ENCODE data around the gene RAPH1. TPM values are rescaled to one million over a fixed set of nuclear protein-coding genes. Genes with fewer than 3 reads are reported as not detected.

Gene RAPH1
- total and polyA plus RNA-seq, 5 donors: 4.2 to 32.2 (median 21.4) TPM

DNA sequence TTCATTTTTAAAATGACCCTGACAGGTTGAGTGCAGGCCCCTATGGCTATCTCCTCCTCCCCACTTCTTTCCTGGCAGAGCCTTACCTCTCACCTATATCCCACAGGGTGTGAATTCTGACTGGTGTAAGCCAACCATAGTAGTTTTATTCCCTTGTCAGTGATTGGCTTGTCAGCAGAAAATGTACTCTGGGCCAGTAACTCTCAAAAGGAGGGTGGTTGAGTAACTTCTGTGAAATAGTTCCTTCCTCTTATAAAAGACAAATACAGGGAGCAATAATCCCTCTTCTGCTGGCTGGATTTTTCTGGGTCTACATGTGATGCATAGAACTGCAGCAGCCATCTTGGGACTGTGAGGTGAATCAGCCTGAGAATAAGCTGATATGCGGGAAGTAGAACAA is 83.4 kb downstream of the RAPH1 start:
- Histone ChIP-seq H3K4me3 (ENCODE audit: low read length) (no peak overlapping the region), H3K9me3 (ENCODE audit: control insufficient read depth, low read length) (no peaks in the 10 kb centered on the region), H3K4me1 (ENCODE audit: control insufficient read depth, insufficient read depth, low read length) (no peaks in the 10 kb centered on the region), H3K27me3 (ENCODE audit: control insufficient read depth, insufficient read depth) (no peaks in the 10 kb centered on the region), H3K27ac (ENCODE audit: low read length) (no peak overlapping the region)
- no peak for DNase-seq
- intact Hi-C loops (cut with DNase I): loop anchor here in 1 of 4 donors (10.0 kb wide), 1 partner anchor 227 kb away; no protein-coding TSS in a partner anchor
- ATAC-seq: peak in 1 of 2 donors; percentile 27
- 89% methylated on average over 1 of the region's 1 CpG for WGBS

DNA sequence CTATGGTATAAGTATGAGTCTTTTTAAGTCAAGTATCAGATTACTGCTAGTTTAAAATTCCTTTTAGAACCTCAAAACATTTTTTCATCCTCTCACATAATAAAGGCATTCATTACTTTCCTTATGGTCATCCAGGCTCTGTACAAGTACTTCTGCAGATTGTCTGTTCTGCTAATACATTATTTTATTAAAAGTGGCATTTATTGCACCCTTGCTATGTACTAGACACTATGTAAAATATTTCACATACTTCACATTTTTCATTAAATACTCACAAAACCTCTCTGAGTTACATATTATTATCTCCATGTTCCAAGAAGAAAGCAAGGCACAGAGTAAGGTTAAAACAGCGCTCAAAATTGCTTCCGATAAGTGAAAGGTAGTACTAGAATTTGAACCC is 84.1 kb downstream of the RAPH1 start:
- ATAC-seq: no peak
- WGBS: 96% methylated on average over 2 of the region's 2 CpGs
- no peak overlapping the region for H3K27ac ChIP-seq (ENCODE audit: low read length)
- H3K9me3 ChIP-seq (ENCODE audit: control insufficient read depth, low read length): no peaks in the 10 kb centered on the region
- no peak for DNase-seq
- intact Hi-C loops (cut with DNase I): loop anchor here in 1 of 4 donors (10.0 kb wide), 1 partner anchor 226 kb away; no protein-coding TSS in a partner anchor
- no peak overlapping the region for H3K4me3 ChIP-seq (ENCODE audit: low read length)
- H3K27me3 ChIP-seq (ENCODE audit: control insufficient read depth, insufficient read depth): no peaks in the 10 kb centered on the region
- H3K4me1 ChIP-seq (ENCODE audit: control insufficient read depth, insufficient read depth, low read length): no peaks in the 10 kb centered on the region

DNA sequence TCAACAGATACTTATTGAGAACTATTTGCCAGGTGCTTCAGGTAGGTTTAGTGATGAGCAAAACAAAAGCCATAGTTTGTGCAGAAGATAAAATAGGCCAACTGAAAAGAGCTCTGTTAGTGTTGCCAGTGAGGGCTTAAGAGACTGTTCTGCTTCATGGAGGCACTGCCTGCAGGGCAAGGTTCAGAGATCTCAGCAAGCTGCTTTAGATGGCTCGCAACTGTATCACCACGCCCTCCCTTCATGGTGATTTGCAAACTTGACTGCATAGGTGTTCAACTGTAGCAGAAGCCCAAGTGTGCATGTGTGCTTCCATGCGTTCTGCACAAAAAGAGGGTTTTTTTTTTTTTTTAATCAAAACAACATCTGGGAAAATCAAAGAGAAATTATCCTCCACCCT is 84.5 kb downstream of the RAPH1 start:
- ATAC-seq: no peak
- 92% methylated on average over 3 of the region's 3 CpGs for WGBS
- H3K27me3 ChIP-seq (ENCODE audit: control insufficient read depth, insufficient read depth): no peaks in the 10 kb centered on the region
- intact Hi-C loops (cut with DNase I): loop anchor here in 1 of 4 donors (10.0 kb wide), 1 partner anchor 226 kb away; no protein-coding TSS in a partner anchor
- no peak overlapping the region for H3K4me3 ChIP-seq (ENCODE audit: low read length)
- H3K27ac ChIP-seq (ENCODE audit: low read length): no peak overlapping the region
- no peaks in the 10 kb centered on the region for H3K9me3 ChIP-seq (ENCODE audit: control insufficient read depth, low read length)
- no peaks in the 10 kb centered on the region for H3K4me1 ChIP-seq (ENCODE audit: control insufficient read depth, insufficient read depth, low read length)
- DNase-seq: no peak

DNA sequence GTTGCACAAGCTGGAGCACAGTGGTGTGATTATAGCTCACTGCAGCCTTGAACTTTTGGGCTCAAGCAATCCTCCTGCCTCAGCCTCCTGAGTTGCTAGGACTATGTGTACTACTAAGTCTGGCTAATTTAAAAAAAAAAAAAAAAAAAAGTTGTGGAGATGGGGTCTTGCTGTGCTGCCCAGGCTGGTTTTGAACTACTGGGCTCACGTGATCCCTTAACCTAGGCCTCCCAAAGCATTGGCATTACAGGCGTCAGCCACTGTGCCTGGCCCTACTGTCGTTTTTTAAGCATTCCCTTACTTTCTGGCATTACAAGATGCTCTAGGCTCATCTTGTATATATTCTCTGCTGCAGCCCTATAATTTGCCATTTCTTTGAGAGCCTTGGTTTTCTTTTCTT is 88.3 kb downstream of the RAPH1 start:
- DNase-seq: no peak
- Histone ChIP-seq H3K27ac (ENCODE audit: low read length) (no peak overlapping the region), H3K9me3 (ENCODE audit: control insufficient read depth, low read length) (no peaks in the 10 kb centered on the region), H3K4me3 (ENCODE audit: low read length) (no peak overlapping the region), H3K4me1 (ENCODE audit: control insufficient read depth, insufficient read depth, low read length) (no peaks in the 10 kb centered on the region), H3K27me3 (ENCODE audit: control insufficient read depth, insufficient read depth) (no peaks in the 10 kb centered on the region)
- WGBS: 97% methylated on average over 3 of the region's 3 CpGs
- ATAC-seq: no peak
- intact Hi-C loops (cut with DNase I): no loop called here

DNA sequence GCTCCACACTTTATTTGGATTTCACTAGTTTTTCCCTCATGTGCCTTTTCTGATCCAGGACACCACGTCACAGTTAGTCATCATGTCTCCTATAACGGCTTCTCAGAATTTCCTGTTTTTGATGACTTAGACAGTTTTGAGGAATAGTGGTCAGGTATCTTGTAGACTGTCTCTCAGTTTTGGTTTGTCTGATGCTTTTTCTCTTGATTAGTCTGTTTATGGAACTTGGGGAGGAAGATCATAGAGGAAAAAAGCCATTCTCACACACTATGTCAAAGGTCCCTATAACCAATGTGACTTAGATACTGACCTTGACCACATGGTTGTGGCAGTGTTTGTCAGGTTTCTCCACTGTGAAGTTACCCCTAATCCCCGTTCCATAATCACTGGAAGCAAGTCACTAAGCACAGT is 89.0 kb downstream of the RAPH1 start:
- no peaks in the 10 kb centered on the region for H3K4me1 ChIP-seq (ENCODE audit: control insufficient read depth, insufficient read depth, low read length)
- ATAC-seq (no peak), DNase-seq (no peak)
- intact Hi-C loops (cut with DNase I): no loop called here
- H3K9me3 ChIP-seq (ENCODE audit: control insufficient read depth, low read length): no peaks in the 10 kb centered on the region
- 76% methylated on average over 3 of the region's 3 CpGs for WGBS
- H3K4me3 ChIP-seq (ENCODE audit: low read length): no peak overlapping the region
- no peaks in the 10 kb centered on the region for H3K27me3 ChIP-seq (ENCODE audit: control insufficient read depth, insufficient read depth)
- H3K27ac ChIP-seq (ENCODE audit: low read length): no peak overlapping the region

DNA sequence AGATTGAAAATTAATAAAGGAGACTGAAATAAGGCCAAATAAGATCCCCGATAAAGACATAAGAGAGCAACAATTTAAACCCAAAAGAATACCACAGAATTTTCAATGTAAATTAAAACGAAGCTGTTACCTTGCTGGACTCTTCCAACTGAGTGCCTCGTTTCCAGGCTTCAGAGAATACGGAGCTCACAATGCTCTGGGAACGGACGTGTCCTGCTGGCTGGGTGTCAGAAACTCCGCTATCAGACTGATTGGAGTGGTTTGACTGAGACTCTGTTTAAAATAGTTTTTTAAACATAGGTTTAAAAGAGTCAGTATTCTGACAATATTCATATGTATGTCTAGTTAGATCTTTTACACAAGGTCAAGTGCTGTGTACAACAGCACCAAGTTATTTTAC is 90.4 kb downstream of the RAPH1 start:
- peak; percentile 33 to 79 (median 61) for DNase-seq
- intact Hi-C loops (cut with DNase I): no loop called here
- Histone ChIP-seq H3K27me3 (ENCODE audit: control insufficient read depth, insufficient read depth) (no peaks in the 10 kb centered on the region), H3K27ac (ENCODE audit: low read length) (no peak overlapping the region), H3K9me3 (ENCODE audit: control insufficient read depth, low read length) (no peaks in the 10 kb centered on the region), H3K4me1 (ENCODE audit: control insufficient read depth, insufficient read depth, low read length) (no peaks in the 10 kb centered on the region), H3K4me3 (ENCODE audit: low read length) (no peak overlapping the region)
- WGBS: 27% methylated on average over 7 of the region's 7 CpGs
- peak; percentile 68 to 71 for ATAC-seq

DNA sequence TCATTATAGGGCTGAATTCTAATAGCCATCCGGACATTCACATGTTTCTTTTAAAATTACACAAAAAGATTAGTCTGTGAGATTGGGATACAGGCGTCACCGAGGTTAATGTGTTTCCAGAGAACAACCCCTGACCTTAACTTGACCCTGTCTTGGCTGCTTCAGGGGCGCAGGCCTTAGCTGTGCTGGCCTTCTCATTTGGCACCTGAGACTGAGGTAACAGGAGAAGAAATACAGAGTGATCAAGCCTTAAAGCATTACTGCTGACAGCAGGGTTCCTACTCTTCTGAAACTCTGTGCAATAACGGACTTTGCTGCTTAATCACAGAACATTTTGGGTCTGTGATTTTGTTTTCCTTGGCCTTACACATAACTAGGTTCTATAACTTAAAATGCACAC is 92.6 kb downstream of the RAPH1 start:
- Histone ChIP-seq H3K4me1 (ENCODE audit: control insufficient read depth, insufficient read depth, low read length) (no peaks in the 10 kb centered on the region), H3K27ac (ENCODE audit: low read length) (no peak overlapping the region), H3K9me3 (ENCODE audit: control insufficient read depth, low read length) (no peaks in the 10 kb centered on the region), H3K4me3 (ENCODE audit: low read length) (no peak overlapping the region), H3K27me3 (ENCODE audit: control insufficient read depth, insufficient read depth) (no peaks in the 10 kb centered on the region)
- 57% methylated on average over 5 of the region's 5 CpGs for WGBS
- DNase-seq (no peak), ATAC-seq (peak in 1 of 2 donors; percentile 30)
- intact Hi-C loops (cut with DNase I): no loop called here

DNA sequence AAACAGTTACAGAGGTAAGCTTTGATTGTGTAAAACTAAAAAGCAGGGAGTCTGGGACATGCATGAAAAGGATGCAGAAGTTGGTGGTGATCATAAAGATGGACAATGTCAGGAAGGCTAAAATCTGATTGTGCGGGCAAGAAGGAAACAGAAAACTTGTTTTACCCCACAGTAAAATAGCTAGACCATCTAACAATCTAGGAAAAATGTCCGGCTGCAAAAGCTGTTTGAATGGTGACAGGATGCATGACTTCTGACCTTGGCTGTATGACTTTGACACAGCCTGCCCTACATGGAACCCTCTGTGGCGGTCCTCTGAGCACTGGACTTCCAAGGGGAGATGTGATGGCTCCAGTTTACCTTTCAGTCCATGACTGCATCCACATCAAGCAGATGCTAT is 93.6 kb downstream of the RAPH1 start:
- intact Hi-C loops (cut with DNase I): no loop called here
- DNase-seq (no peak), ATAC-seq (peak in 1 of 2 donors; percentile 22)
- Histone ChIP-seq H3K27ac (ENCODE audit: low read length) (no peak overlapping the region), H3K4me1 (ENCODE audit: control insufficient read depth, insufficient read depth, low read length) (no peaks in the 10 kb centered on the region), H3K27me3 (ENCODE audit: control insufficient read depth, insufficient read depth) (no peaks in the 10 kb centered on the region), H3K9me3 (ENCODE audit: control insufficient read depth, low read length) (no peaks in the 10 kb centered on the region), H3K4me3 (ENCODE audit: low read length) (no peak overlapping the region)
- 65% methylated on average over 3 of the region's 3 CpGs for WGBS

DNA sequence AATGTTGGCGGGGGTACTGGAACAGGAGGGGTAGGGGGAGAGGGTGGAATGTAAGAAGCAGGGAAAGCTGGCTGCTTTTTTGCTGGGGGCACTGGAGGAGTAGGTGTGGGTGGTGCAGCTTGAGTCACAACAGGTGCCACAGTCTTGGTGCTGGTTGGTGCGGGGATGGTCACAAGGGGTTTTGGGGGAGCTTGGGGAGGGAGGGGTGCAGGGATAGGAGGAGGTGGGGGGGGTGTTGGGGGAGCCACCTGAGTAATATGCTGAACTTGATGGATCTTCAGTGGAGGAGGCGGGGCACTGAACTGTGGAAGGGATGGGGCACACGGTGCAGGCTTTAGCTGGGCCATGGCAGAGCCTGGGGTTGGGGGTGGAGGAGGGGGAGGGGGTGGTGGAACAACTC is 94.4 kb downstream of the RAPH1 start:
- Histone ChIP-seq H3K27ac (ENCODE audit: low read length) (no peak overlapping the region), H3K27me3 (ENCODE audit: control insufficient read depth, insufficient read depth) (no peaks in the 10 kb centered on the region), H3K4me3 (ENCODE audit: low read length) (no peak overlapping the region), H3K9me3 (ENCODE audit: control insufficient read depth, low read length) (no peaks in the 10 kb centered on the region), H3K4me1 (ENCODE audit: control insufficient read depth, insufficient read depth, low read length) (no peaks in the 10 kb centered on the region)
- intact Hi-C loops (cut with DNase I): no loop called here
- ATAC-seq (no peak), DNase-seq (no peak)
- 85% methylated on average over 4 of the region's 4 CpGs for WGBS

DNA sequence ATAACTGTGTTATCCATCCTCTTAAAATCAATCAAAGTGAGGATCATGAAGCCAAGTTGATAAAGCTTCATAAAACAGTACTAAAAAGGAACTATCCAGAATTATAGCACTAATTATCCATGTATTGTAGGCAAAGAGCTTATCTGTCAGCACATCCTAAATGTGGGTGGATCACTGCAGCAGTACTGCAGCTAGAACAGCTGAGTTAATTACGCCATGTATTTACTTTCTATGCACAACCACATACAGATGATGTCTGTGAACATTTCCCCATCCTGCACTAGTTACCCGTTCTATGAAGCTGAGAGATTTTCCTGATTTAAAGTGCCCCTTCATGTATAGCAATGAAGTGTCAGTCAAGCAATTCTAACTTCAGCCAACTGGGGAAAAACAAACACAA is 96.6 kb downstream of the RAPH1 start:
- WGBS: 67% methylated on average over 2 of the region's 2 CpGs
- no peaks in the 10 kb centered on the region for H3K9me3 ChIP-seq (ENCODE audit: control insufficient read depth, low read length)
- no peak for ATAC-seq
- H3K4me1 ChIP-seq (ENCODE audit: control insufficient read depth, insufficient read depth, low read length): no peaks in the 10 kb centered on the region
- no peak overlapping the region for H3K4me3 ChIP-seq (ENCODE audit: low read length)
- H3K27ac ChIP-seq (ENCODE audit: low read length): no peak overlapping the region
- DNase-seq: no peak
- no peaks in the 10 kb centered on the region for H3K27me3 ChIP-seq (ENCODE audit: control insufficient read depth, insufficient read depth)
- intact Hi-C loops (cut with DNase I): no loop called here

DNA sequence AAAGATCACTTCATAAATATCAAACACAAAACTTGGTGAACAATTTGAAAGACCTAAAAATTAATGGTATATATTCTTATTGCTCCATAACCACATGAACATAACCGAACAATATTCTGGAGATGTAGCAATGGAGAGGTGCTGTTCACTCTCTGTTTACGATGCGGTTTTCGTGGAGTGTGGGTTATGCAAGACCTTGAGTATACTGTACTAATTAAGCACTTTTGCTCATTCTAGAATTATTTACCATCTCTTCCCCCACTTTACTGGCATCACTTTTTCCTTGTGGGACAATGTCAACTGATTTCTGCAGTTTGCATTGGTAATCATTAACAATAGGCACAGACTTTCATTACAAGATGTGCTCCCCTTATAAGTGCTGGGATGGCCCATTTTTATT is 97.6 kb downstream of the RAPH1 start:
- Histone ChIP-seq H3K27me3 (ENCODE audit: control insufficient read depth, insufficient read depth) (no peaks in the 10 kb centered on the region), H3K4me3 (ENCODE audit: low read length) (no peak overlapping the region), H3K27ac (ENCODE audit: low read length) (no peak overlapping the region), H3K4me1 (ENCODE audit: control insufficient read depth, insufficient read depth, low read length) (no peaks in the 10 kb centered on the region), H3K9me3 (ENCODE audit: control insufficient read depth, low read length) (no peaks in the 10 kb centered on the region)
- 89% methylated on average over 4 of the region's 4 CpGs for WGBS
- intact Hi-C loops (cut with DNase I): no loop called here
- ATAC-seq: no peak
- DNase-seq: no peak

DNA sequence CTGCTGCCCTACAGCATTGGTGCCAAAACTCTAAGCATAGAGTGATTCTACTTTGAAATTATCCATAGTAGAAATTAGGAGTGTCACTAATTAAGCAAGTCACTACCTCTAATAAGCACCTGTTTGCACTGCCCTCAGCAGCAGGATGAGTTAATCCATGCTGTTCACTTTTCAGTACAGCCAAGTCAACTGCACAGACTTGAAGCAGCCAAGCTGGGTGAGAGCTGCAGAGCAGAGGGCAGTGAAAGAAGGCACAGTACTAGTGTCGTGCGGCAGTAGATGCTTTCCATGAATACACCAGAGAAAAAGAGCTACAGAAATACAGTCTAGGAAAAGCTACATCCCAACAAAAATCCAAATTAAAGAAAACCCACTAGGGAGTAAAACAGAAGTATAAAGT is 98.6 kb downstream of the RAPH1 start:
- peak in 1 of 2 donors; percentile 46 for ATAC-seq
- no peaks in the 10 kb centered on the region for H3K4me1 ChIP-seq (ENCODE audit: control insufficient read depth, insufficient read depth, low read length)
- no peaks in the 10 kb centered on the region for H3K9me3 ChIP-seq (ENCODE audit: control insufficient read depth, low read length)
- no peak overlapping the region for H3K27ac ChIP-seq (ENCODE audit: low read length)
- no peak for DNase-seq
- 56% methylated on average over 2 of the region's 2 CpGs for WGBS
- intact Hi-C loops (cut with DNase I): no loop called here
- no peaks in the 10 kb centered on the region for H3K27me3 ChIP-seq (ENCODE audit: control insufficient read depth, insufficient read depth)
- no peak overlapping the region for H3K4me3 ChIP-seq (ENCODE audit: low read length)
